Subcutaneous preadipocyte (primary cell): ENCODE measurements around the gene UGDH. TPM values are rescaled to one million over a fixed set of nuclear protein-coding genes. Genes with fewer than 3 reads are reported as not detected.

ENCODE experiments used
- total RNA-seq: library from RNA; depleted of rRNA; stranded (reverse); fragments of >200 nt; gene quantifications from 2 replicates; pipeline ENCODE4 v1.2.3, GENCODE V29; 2012

Gene UGDH
- 201 and 270 TPM in 2 replicates for total RNA-seq

DNA sequence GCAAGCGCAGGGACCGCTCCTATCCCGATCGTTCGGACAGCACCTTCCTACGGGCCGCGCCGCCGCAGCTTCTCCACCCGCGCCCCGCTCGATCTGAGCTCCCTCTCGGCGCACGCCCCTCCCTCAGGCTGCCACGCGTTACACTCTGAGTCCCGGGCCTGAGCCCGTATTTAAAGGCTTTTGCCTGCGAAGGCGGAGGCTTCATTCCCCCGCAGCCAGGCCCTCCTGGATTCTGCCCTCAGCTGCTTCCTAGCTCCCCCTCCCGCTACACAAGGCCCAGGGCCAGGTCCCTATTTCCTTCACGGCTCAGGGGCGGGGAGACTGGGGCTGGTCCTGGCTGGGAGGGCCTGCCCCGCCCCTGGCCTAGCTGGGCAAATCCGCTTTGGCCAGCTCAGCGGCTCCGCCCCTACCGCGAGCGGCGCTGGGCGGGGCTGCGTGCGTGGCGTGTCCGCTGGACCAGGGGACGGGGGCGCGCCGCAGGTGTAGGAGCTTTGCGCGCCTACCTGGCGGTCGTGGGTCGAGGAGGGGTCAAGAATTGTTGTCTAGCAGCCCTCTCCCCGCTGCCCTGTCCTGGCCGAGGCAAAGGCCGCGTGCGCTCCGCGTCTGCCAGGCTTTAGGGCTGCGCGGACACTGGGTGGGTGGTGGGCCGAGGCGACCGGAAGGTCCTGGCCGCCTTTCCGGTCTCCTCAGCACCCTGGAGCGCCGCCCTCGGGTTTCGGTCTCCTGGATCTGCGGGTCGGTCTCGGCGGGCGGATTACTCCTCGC is at the start of gene UGDH:
UGDH (minus strand) TSS at position 144 of the 765 bp plus-strand sequence. CDS start 5,927 bp downstream, outside the sequence.

GRCh38 chr4:39458505-39459300 is 68.5 kb downstream of the UGDH start, which contains the start of the genes LIAS and RPL9:
Gene LIAS, plus strand, starts transcription at chr4:39459056. Its CDS starts 62 bp downstream, at chr4:39459118.
Gene RPL9, minus strand, starts transcription at chr4:39458922. Its CDS starts 483 bp downstream, at chr4:39458439.

Other genes with a start within 250 kb of the UGDH start
- 37.8 and 57.1 TPM in 2 replicates for gene RFC1, start 161.1 kb downstream of the UGDH start, total RNA-seq
- not detected in 2 replicates for gene KLB, start 120.5 kb downstream of the UGDH start, total RNA-seq
- 1,897 and 1,930 TPM in 2 replicates for gene RPL9, start 68.5 kb downstream of the UGDH start, total RNA-seq
- 12.5 and 13.7 TPM in 2 replicates for gene LIAS, start 68.4 kb downstream of the UGDH start, total RNA-seq
- 29.1 and 73.5 TPM in 2 replicates for gene SMIM14, start 111.4 kb upstream of the UGDH start, total RNA-seq
- 14.0 and 15.2 TPM in 2 replicates for gene UBE2K, start 170.7 kb upstream of the UGDH start, total RNA-seq